Epithelial cell of prostate (primary cell): ENCODE results near the gene SCAF1.

Source experiments
- DNase-seq: peaks from one replicate; pipeline ENCODE4 v3.0.0-alpha.2; 2011; ENCODE audit warnings: low read depth, low spot score
- H3K27ac ChIP-seq: fragments of 450-650 bp; 2 replicates; pipeline ENCODE4 v1.5.1; 2017; ENCODE audit warnings: mild to moderate bottlenecking

The SCAF1 gene

GRCh38 chr19:49696115-49696514, 54.1 kb downstream of the SCAF1 start:
- H3K27ac ChIP-seq = no peak overlapping the region
- DNase-seq = no peak

GRCh38 chr19:49696865-49697264, 54.9 kb downstream of the SCAF1 start:
- DNase-seq = no peak
- no peak overlapping the region for H3K27ac ChIP-seq

GRCh38 chr19:49699364-49699763, 57.4 kb downstream of the SCAF1 start:
- no peak overlapping the region for H3K27ac ChIP-seq
- DNase-seq = no peak

- no peak for DNase-seq
- no peak overlapping the region for H3K27ac ChIP-seq
These were observed 58.6 kb downstream of the SCAF1 start for GRCh38 chr19:49700563-49700962.

- no peak for DNase-seq
- H3K27ac ChIP-seq = no peak overlapping the region
These were observed 59.3 kb downstream of the SCAF1 start for GRCh38 chr19:49701271-49701786.

GRCh38 chr19:49704888-49705642, 63.1 kb downstream of the SCAF1 start:
- DNase-seq = no peak
- H3K27ac ChIP-seq = no peak overlapping the region

GRCh38 chr19:49705919-49706318, 63.9 kb downstream of the SCAF1 start:
- no peak for DNase-seq
- H3K27ac ChIP-seq = no peak overlapping the region
